Stomach smooth muscle (tissue), 2 donors: ENCODE measurements around the gene APPBP2.
"Not testable (repeated sequence)": the region's sequence is repeated elsewhere in the genome, so short reads cannot be mapped to it uniquely, and the experiment has no call there.

Experiments
- H3K27ac ChIP-seq: one replicate; pipeline ENCODE4 v1.7.0; 2013; ENCODE audit warnings: mild to moderate bottlenecking, low read length, inconsistent platforms
- H3K27me3 ChIP-seq, 2 donors: one replicate each; pipeline ENCODE4 v1.7.0; 2013; ENCODE audit warnings: low read length in 2 of 2; ENCODE audit not compliant: insufficient read depth in 2 of 2, control insufficient read depth in 1 of 2
- H3K36me3 ChIP-seq, 2 donors: one replicate each; pipeline ENCODE4 v1.7.0; 2013; ENCODE audit warnings: low read length in 2 of 2; ENCODE audit not compliant: control insufficient read depth in 2 of 2, insufficient read depth in 2 of 2
- H3K4me1 ChIP-seq: one replicate; pipeline ENCODE4 v1.7.0; 2013; ENCODE audit warnings: low read length; ENCODE audit not compliant: control insufficient read depth, insufficient read depth
- H3K4me3 ChIP-seq, 2 donors: one replicate each; pipeline ENCODE4 v1.7.0; 2013; ENCODE audit warnings: low read length in 2 of 2
- H3K9ac ChIP-seq, 2 donors: one replicate each; pipeline ENCODE4 v1.7.0; 2013; ENCODE audit warnings: low read length in 2 of 2, mild to moderate bottlenecking in 1 of 2
- H3K9me3 ChIP-seq, 2 donors: one replicate each; pipeline ENCODE4 v1.7.0; 2013; ENCODE audit warnings: low read length in 2 of 2; ENCODE audit not compliant: control insufficient read depth in 2 of 2
- donor health status: healthy.
- donor health status: Pancreatic carcinoma.

APPBP2 gene

DNA sequence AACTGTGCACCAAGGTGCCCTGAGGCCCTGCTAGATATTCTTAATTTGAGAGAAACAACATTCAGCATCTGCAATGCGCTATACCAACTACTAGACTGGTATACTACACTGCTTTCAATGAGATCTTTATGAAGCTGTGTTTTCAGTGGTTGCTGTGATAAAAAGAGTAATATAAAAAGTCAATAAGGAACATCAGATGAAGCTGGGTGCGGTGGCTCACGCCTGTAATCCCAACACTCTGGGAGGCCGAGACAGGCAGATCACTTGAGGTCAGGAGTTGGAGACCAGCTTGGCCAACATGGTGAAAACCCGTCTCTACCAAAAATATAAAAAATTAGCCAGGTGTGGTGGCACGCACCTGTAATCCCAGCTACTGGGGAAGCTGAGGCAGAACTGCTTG, 10.4 kb downstream of the APPBP2 start:
- not testable (repeated sequence) for H3K36me3 ChIP-seq, H3K9me3 ChIP-seq, H3K4me3 ChIP-seq, H3K4me1 ChIP-seq, H3K27ac ChIP-seq, H3K9ac ChIP-seq, H3K27me3 ChIP-seq

DNA sequence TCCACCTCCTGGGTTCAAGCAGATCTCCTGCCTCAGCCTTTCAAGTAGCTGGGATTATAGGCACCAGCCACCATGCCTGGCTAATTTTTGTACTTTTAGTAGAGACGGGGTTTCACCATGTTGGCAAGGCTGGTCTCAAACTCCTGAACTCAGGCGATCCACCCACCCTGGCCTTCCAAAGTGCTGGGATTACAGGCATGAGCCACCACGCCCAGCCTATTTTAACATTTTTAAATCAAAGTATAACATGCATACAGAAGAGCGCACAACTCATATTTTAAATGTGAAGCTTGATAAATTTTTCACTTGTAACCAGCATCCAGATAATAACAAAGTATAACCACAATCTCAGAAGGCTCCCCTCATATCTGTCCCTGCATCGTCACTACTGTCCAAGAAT, 10.8 kb downstream of the APPBP2 start:
- not testable (repeated sequence) for H3K36me3 ChIP-seq, H3K27ac ChIP-seq, H3K27me3 ChIP-seq, H3K4me3 ChIP-seq, H3K9ac ChIP-seq, H3K4me1 ChIP-seq, H3K9me3 ChIP-seq

DNA sequence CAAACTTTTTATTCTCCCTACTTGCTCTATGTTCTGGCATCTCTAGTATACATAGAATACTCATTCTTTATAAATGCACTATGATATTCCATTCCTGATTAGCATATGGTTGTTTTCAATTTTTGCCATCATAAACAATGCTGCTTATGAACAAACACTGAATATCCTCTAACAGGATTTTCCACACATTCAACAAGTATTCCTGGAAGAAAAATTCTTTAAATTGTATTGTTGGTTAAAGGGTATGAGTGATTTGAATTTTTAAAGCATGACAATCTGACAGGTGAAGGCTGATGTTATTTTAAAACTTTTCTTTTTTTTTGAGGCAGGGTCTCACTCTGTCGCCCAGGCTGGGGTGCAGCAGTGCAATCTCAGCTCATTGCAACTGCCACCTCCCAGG, 11.5 kb downstream of the APPBP2 start:
- no peak overlapping the region for H3K27ac ChIP-seq
- H3K27me3 ChIP-seq: no peaks in the 10 kb centered on the region
- H3K36me3 ChIP-seq: peaks cover 0 to 4% of the 10 kb centered on the region in 2 donors
- H3K9ac ChIP-seq: no peak overlapping the region
- no peak overlapping the region for H3K4me3 ChIP-seq
- H3K4me1 ChIP-seq: peaks cover 6% of the 10 kb centered on the region
- no peaks in the 10 kb centered on the region for H3K9me3 ChIP-seq

DNA sequence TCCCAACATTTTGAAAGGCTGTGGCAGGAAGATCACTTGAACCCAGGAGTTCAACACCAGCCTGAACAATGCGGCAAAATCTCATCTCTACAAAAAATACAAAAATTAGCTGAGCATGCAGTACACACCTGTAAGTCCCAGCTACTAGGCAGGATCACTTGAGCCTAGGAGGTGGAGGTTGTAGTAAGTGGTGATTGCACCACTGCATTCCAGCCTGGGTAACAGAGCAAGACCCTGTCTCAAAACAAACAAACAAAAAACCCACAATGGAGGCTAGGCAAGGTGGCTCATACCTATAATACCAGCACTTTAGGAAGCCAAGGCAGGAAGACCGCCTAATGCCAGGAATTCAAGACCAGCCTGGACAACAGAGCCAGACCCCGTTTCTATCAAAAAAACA, 12.0 kb downstream of the APPBP2 start:
- Histone ChIP-seq H3K9me3 (no peaks in the 10 kb centered on the region), H3K4me1 (peaks cover 6% of the 10 kb centered on the region), H3K4me3 (no peak overlapping the region), H3K36me3 (peaks cover 0 to 4% of the 10 kb centered on the region in 2 donors), H3K9ac (no peak overlapping the region), H3K27ac (no peak overlapping the region), H3K27me3 (no peaks in the 10 kb centered on the region)

DNA sequence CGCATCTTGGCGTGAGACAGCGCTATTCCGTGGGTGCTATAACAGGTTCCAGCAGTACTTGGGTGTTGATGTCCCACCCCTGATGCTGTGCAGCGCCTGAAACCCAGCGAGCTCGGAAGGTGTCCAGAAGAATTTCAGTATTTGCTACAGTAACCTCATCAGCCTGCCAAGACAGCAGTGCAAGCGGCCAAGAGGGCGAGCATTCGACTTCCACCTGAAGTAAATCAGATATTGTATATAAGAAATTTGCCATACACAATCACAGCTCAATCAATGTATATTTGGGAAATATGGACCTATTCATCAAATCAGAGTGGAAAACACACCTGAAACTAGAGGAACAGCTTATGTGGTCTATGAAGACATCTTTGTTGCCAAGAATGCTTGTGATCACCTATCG, 13.0 kb downstream of the APPBP2 start:
- no peak overlapping the region for H3K9ac ChIP-seq
- no peaks in the 10 kb centered on the region for H3K27me3 ChIP-seq
- no peak overlapping the region for H3K27ac ChIP-seq
- peaks cover 0 to 2% of the 10 kb centered on the region in 2 donors for H3K36me3 ChIP-seq
- H3K9me3 ChIP-seq: no peaks in the 10 kb centered on the region
- no peak overlapping the region for H3K4me3 ChIP-seq
- no peaks in the 10 kb centered on the region for H3K4me1 ChIP-seq

DNA sequence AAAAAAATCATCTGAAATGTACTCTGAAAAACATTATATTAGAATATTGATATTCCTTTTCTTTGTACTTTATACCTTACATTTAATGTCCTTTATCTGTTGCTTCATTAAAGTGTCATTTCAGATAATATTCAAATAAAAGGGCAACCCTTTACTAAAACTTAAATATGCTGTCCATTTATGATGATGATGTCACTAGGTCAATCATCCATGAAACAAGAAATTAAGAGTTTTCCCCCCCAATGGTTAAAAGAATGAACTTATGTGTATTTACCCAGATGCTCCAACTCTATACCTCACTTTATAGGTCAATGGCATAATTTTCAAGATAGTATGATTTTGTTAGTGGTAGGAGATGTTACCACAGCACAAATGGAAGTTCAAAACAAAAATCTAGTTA, 15.3 kb downstream of the APPBP2 start:
- Histone ChIP-seq H3K9ac (no peak overlapping the region), H3K9me3 (no peaks in the 10 kb centered on the region), H3K27me3 (no peaks in the 10 kb centered on the region), H3K27ac (no peak overlapping the region), H3K4me3 (no peak overlapping the region), H3K4me1 (no peaks in the 10 kb centered on the region), H3K36me3 (no peaks in the 10 kb centered on the region)

DNA sequence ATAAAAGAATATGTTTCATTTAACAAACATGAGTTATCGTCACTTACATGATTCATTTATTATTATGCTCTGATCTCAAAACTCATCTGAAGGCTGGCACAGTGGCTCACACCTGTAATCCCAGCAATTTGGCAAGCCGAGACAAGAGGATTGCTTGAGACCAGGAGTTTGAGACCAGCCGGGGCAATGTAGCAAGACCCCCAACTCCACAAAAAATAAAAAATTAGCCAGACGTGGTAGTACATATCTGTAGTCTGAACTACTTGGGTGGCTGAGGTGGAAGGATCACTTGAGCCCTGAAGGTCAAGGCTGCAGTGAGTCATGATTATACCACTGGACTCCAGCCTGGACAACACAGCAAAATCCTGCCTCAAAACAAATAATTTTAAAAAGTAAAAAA, 16.0 kb downstream of the APPBP2 start:
- Histone ChIP-seq H3K36me3 (no peaks in the 10 kb centered on the region), H3K9me3 (no peaks in the 10 kb centered on the region), H3K27me3 (no peaks in the 10 kb centered on the region), H3K9ac (no peak overlapping the region), H3K4me1 (no peaks in the 10 kb centered on the region), H3K27ac (no peak overlapping the region), H3K4me3 (no peak overlapping the region)

DNA sequence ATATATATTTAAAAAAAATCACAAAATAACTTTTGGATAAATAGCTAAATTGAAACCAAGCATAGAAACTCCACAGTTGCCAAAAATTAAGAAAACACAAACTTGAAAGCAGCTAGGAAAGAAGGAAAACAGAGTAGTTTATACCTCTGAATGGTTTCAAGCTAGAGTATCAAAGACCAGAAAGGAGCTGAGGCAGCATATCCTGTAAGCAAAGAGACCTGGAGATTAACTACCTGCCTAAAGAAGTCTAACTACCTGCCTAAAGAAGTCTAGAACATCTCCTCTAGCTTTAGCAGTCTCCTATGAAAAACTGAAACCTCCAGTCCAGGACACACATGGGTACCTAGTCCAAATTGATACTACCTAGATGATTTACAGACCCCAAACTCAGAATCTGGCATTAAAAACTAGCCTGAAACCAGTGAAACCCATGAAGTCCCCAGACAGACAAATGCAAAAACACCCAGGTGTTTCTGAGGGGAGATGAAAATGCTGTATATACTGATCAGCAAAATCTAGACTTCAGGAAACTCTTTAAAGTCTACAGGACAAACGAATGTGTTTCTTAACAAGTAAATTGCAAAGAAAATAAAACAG, 17.6 kb downstream of the APPBP2 start:
- Histone ChIP-seq H3K27ac (no peak overlapping the region), H3K36me3 (no peaks in the 10 kb centered on the region), H3K4me1 (no peaks in the 10 kb centered on the region), H3K9ac (no peak overlapping the region), H3K4me3 (no peak overlapping the region), H3K9me3 (no peaks in the 10 kb centered on the region), H3K27me3 (no peaks in the 10 kb centered on the region)

DNA sequence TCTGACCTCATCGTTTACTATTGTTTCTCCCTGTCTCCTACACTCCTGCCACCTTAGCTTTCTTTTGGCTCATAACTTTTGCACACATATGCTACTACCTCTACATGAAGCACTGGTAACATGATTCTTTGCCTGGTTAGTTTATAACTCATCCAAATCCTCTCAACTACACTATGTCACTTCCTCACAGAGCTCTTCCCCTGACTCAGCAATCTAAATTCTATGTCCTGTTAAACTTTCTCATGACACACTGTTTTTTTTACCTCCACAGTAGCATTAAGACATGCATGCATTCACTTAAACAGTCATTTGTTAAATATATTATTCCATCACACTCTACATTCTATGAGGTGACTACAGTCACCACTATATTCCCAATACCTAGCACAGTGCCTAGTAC, 19.7 kb downstream of the APPBP2 start:
- no peaks in the 10 kb centered on the region for H3K9me3 ChIP-seq
- peaks cover 0 to under 1% of the 10 kb centered on the region in 2 donors for H3K36me3 ChIP-seq
- H3K4me1 ChIP-seq: no peaks in the 10 kb centered on the region
- no peak overlapping the region for H3K4me3 ChIP-seq
- H3K27ac ChIP-seq: no peak overlapping the region
- no peak overlapping the region for H3K9ac ChIP-seq
- H3K27me3 ChIP-seq: no peaks in the 10 kb centered on the region

DNA sequence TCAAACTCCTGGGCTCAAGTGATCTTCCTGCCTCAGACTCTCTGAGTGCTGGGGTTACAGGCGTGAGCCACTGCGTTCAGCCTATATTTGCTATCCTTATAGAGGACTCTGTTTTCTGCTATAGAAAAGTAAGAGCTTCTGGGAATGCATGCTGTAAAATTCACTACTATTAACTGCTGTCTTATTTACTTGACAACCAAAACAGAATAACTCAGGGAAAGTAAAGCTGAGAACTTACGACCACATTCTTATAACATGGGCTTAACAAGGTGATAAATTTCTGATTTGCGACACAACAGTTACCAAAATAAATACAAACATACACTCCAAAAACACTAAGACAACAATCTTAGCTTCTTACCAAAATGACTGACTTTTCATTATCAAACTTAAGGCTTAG, 23.9 kb downstream of the APPBP2 start:
- H3K4me3 ChIP-seq: no peak overlapping the region
- no peaks in the 10 kb centered on the region for H3K4me1 ChIP-seq
- H3K36me3 ChIP-seq: peaks cover 4% of the 10 kb centered on the region in 2 donors

DNA sequence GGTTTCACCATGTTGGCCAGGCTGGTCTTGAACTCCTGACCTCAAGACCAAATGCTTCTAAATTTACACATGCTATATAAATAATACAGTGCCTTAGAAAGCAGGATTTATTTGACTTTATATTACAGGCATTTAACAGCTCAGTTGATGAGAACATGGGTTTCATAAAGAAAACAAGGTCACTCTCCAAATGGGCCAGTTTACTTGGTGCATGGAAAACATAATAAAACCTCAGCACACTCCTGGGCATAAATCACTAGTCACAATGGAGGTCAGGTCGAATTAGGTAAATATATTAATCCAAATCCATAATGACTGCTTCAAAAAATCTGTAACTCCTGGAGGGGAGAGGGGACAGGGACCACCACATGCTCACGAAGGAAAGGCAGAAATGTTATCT, 24.5 kb downstream of the APPBP2 start:
- Histone ChIP-seq H3K27ac (no peak overlapping the region), H3K9ac (no peak overlapping the region), H3K27me3 (no peaks in the 10 kb centered on the region), H3K4me1 (no peaks in the 10 kb centered on the region), H3K4me3 (no peak overlapping the region), H3K9me3 (no peaks in the 10 kb centered on the region), H3K36me3 (peaks cover 4 to 7% of the 10 kb centered on the region in 2 donors)

More for the DNA sequence above, 23.9 kb downstream of the APPBP2 start:
- no peak overlapping the region for H3K9ac ChIP-seq
- H3K9me3 ChIP-seq: no peaks in the 10 kb centered on the region
- H3K27ac ChIP-seq: no peak overlapping the region
- no peaks in the 10 kb centered on the region for H3K27me3 ChIP-seq
